Cerebellar cortex (tissue), 1 donor: ENCODE data around the gene EVPL.
"Not testable (repeated sequence)": the region's sequence is repeated elsewhere in the genome, so short reads cannot be mapped to it uniquely, and the experiment has no call there.

Source experiments
- DNase-seq: peaks from one replicate; pipeline ENCODE4 v3.0.0-alpha.2; 2015; ENCODE audit warnings: low spot score

The EVPL gene

DNA sequence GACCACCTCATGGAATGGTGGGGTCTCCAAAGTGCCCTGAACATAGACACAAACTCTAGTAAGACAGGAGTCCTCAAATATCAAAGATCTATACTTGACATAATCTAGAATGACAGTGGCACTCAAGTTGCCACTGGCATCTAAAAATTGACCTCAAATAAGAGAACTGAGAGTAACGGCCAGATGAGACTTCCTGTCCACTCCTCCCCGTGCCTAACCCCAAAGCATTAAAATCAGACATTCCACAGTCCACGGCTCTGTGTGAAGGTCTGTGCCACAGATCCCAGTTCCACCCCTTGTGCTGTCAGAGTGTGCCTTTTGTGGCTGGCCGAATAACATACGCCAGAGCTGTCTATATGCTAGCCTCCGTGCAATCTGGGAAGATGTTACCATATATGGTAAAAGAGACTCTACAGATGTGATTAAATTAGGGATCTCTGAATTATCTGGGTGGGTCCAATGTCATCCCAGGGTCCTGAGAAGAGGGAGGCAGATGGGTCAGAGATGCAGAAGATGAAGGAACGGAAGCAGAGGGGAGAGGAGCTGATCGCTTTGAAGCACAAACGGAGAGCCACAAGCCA is 21.0 kb upstream of the EVPL start:
- DNase-seq: no peak

DNA sequence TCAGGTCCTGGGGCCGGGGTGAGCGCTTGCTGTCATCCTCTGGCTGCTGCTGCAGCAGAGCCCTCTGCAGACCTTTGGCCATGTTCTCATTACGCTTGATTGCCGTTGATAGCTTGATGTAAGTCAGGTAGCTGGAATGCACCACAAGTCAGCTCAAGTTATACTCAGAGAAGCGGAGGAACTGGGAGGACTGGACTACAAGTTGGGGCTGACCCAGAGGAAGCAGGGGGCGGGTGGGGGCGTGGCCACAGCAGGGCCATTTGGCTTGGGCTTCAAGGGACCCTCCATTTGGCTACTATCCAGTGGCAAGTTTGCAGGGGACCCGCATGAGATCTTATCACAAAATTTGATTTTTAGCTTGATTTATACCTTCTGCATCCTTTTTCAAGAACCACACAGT is 19.0 kb upstream of the EVPL start:
- no peak for DNase-seq

DNA sequence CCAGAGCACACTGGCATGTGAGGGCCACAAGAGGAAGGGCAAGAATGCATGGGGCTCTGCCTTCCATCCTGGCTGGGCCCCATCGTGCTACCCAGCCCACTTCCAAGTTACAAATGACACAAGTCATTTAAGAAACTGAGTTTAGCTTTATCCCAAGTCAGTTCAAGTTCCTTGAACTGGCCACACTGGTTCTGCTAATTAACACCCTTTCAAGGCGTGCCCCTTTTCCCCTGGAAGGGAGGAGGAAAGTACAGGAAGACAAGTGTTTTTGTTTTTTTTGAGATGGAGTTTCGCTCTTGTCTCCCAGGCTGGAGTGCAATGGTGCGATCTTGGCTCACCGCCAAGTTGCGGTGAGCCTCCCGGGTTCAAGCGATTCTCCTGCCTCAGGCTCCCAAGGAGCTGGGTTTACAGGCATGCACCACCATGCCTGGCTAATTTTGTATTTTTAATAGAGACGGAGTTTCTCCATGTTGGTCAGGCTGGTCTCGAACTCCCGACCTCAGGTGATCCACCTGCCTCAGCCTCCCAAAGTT is 17.4 kb upstream of the EVPL start:
- not testable (repeated sequence) for DNase-seq

DNA sequence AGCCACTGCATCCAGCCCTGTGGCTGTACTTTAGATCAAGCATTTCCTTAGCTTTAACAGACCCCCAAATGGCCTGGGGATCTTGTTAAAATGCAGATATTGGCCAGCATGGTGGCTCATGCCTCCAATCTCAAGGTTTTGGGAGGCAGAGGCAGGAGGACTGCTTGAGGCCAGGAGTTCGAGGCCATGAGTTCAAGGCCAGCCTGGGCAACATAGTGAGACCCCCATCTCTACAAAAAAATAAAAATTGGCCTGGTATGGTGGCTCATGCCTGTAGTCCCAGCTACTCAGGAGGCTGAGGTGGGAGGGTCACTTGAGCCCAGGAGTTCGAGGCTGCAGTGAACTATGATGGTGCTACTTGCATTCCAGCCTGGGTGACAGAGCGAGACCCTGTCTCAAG is 15.8 kb upstream of the EVPL start:
- not testable (repeated sequence) for DNase-seq

DNA sequence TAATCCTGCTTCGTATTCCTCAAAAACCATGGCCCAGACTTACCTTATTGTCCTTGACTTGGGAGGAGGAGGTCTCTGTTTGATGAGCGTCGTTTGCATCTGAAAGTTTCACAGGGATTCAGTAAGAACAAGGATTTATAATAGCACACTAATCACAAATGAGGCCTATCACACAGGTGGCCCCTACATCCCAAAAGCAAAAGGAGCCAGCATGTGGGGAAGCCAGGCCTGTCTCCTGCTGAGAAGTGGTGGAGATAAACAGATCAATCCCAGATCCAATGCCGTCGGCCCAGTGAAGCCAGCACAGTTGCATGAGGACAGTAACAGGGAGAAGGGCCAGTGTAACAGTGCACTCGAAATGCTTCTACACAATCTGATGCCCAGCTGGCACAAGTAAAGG is 13.3 kb upstream of the EVPL start:
- DNase-seq: no peak

DNA sequence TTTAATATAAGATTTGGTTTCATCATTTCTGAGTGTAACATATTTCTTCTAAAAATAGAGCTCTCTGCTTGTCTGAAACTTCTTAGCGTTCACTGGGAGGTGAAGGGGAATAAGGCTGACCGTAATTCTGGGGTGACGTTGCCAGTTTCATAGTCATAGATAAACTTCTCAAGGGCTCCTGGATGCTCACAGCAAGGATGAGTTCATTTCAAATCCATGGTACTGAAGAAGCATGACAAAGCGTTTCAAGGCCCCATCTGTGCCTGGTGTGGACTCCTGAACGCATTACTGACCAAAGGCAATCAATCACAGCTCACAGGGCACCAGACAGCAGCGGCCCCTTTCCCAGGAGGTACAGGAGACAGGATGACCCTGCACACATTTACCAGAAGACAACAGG is 12.0 kb upstream of the EVPL start:
- DNase-seq: no peak

DNA sequence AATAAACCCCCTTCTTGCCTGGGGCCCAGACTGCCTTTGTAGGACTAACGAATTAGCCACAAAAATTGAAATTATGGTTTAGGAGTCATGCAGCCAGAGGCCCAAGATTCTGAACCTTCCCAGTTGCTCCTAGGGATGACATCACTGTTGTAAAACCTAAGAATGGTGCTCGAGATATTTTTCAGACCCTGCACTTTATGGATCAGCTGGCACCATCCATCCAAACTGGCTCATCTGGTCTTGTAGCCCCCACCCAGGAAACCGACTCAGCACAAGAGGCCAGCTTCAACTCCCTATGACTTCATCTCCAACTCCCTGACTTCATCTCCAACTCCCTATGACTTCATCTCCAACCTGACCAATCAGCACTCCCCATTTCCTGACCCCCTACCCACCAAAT is 10.9 kb upstream of the EVPL start:
- no peak for DNase-seq

DNA sequence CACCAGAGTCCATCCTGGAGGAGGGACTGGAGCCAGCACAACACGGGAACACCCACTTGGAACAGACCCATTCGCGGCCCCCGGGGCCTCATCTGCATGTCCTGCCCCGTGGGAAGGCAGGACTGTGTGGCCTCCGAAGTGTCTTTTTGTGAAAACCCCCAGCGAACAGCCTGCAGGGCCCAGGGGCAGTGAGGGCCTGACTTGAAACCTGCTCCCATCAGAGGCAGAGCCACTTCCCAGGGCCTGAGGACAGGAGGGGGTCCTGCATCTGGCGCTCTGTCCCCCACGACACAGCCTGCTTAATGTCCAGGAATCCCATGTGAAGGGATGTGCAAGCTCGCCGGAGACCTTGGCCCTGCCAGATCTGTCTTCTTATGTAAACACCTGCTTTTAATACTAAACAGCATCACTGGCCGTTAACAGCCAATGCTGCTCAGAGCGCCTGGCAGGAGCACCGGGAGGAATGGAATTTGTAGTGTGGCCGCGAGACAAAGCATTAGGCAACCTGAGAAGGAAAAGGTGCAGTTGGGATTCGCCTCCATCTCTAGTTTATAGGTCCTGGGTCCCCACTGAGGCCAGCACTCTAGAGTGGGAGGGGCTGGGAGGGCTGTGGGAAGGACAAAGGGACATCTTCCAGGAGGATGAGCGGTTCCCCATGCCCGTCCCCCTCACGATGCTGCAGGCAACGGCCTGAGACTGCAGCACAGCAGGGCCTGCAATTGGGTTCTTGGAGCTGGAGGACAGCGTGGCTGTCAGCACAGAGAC is 9.6 kb upstream of the EVPL start:
- no peak for DNase-seq

DNA sequence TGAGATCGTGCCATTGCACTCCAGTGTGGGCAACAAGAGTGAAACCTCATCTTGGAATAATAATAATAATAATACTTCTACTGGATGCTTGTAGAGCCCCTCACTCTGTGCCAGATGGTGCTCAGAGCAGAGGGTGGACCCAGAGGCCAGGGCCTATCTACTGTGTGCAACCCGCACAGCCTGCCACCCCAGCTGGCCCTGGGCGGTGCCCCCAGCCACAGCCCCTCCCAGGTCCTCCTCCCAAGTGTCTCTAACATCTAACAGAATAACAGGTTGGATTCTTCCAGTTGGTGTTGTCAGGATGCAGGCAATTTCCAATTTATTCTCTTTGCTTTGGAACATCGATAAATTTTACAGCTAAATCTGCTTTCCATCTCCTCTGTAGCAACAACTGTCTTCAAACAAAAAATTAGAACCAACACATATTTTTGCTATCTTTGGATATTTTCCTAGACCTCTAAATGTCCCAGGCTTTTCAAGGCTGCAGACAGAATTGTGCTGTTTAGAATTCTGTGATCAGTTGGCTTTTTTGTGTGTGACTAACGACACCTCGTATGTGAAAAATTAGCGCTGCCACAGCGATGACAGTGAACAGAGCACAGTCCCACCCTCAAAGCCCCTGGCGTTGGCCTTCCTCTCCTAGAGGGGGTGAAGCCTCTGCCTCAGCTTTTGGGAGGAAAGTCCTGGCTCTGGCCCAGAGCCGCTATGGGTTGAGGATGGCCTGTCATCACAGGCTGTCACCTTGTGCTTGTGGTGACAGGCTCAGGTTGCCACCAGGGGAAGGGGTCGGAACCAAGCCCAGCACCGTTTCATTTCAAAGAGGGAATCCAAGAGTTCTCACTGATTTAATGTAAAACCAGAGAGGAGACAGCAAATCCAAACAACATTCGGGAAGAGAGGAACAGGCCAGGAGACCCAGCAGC is 7.6 kb upstream of the EVPL start:
- DNase-seq: no peak

DNA sequence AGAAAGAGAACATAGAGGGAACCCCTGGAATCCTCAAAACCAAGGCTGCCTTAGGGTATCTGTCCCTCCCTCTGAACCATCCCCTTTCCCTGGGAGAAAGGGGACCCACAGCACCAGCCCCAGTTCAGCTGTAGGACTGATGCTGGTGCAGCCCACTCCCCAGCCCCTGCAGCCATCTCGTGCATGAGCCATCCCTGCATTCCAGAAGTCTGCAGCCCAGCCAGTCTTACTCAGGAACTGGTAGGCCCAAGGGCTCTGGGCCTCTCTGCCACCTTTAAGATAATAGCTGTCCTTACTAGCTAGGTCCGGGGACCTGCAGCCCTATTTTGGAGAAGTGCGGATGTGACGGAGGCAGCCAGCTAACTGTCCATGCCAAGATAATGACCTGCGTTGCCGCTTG is 6.0 kb upstream of the EVPL start:
- DNase-seq: no peak

DNA sequence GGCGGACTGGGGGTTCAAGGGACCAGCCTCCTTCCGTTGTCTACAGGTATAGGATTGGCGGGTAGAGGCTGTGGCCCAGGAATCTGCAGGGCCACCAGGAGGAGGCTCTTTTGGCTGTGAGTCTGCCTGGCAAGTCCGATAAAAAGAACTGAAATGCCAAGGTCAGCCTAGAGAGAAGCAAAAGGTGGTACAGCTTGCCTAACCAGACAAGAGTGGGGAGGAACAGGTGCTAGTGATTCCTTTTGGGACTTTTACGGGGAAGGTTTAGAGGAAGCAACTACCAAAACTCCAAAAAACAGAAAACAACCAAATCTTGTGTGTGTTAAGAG is 5.6 kb upstream of the EVPL start:
- DNase-seq: no peak

DNA sequence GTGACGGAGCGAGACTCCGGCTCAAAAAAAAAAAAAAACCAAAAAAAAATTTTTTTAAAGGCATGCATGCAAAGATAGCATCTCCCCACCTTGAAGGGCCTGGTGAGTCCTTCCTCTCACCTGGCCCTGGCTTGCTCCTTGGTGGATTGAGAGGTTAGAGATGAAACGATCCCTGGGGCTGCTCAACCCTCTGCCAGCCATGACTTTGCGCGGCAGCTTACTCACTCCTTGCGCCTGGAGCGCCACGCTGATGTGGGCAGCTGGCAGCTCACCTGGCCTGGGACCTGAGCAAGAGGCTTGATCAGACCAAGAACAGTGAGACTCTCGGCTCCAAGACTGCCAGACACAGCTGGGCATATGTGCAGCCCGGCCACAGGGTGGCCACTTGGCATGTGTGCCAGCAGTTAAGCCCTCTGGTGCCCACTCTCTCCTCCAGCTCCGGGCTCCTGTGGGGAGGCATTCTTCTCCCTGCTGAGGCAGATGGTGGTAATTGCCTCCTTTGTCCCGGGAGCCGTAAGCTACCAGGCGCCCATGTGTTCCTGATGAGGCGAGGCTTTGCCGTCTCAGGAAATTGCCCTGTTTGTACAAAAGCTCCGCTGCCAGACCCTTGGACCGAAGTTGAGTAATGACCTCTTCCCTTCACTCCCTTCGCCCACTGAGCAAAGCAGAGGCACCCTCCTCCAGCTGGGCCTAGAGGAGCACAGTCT is 5.1 kb upstream of the EVPL start:
- DNase-seq: no peak

DNA sequence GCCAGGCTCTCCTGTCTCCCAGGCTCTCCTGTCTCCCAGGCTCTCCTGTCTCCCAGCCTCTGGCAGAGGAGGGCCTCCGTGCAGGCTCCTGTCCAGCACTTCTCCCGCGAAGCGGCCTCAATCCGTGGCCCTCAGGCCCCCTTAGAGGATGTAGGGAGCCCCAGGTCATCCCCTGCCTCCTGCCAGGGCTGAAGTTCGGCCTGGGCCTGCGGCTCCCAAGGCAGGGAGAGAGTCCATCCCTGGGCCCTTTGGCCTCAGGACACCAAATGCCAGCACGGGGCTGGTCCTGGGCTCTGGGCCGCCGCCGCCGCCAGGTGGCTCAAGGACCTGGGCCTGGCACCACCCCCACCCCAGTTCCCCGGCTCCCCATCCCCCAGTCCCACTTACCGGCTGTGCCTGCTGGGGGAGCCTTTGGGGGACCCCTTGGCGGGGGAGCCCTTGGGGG is 370 bp downstream of the EVPL start:
- DNase-seq: no peak

DNA sequence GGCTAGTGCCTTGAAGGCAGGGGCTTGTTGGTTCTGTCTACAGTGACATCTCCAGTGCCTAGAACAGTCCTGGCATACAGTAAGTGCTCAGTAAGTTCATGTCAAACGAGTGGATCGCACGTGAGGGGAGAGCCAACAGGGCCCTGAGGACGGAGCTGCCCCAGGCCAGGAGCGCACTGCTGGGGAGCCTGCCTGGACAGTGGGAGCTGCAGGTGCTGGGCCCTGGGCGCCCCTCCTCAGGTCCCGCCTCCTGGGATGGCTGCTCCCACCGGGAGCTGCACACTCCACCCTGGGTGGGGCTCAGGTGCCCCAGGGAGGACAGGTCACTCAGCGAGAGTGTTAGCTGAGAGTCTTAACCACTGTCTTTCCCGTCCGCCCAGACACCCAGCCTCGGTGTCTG is 1.8 kb downstream of the EVPL start:
- no peak for DNase-seq

DNA sequence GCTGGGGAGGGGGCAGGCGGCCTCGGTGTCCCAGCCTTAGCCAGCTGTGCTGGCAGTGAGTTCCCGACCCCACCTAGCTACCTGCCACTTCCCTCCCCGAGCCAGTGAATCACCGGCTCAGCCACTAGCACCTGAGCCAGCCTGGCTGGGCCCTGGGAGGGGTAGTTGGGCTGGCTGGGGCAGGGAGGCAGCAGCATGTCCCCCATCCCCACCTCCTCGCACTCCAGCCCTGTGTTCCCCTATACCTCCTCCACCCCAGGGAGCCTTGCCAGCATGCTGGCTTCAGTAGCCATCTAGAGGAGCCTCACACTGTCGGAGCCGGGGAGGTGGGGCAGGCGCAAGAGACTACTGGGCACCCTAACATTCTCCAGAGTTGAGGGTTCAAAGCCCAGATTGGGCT is 2.8 kb downstream of the EVPL start:
- DNase-seq: no peak

DNA sequence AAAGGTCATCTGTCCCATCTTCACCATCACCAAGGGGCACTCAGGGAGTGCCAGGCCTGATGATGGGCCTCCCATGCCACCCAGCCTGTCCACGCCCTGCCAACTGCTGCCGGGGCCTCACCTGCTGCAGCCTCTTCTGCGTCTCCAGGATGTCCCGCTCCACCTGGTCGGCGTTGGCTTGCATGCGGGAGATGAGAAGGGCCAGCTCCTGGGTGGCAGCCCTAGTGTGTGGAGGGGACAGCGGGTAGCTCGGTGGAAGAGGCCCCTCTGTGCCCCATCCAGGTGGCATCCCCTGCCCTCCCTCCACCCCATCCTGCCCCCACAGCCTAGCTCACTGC is 3.2 kb downstream of the EVPL start:
- no peak for DNase-seq

DNA sequence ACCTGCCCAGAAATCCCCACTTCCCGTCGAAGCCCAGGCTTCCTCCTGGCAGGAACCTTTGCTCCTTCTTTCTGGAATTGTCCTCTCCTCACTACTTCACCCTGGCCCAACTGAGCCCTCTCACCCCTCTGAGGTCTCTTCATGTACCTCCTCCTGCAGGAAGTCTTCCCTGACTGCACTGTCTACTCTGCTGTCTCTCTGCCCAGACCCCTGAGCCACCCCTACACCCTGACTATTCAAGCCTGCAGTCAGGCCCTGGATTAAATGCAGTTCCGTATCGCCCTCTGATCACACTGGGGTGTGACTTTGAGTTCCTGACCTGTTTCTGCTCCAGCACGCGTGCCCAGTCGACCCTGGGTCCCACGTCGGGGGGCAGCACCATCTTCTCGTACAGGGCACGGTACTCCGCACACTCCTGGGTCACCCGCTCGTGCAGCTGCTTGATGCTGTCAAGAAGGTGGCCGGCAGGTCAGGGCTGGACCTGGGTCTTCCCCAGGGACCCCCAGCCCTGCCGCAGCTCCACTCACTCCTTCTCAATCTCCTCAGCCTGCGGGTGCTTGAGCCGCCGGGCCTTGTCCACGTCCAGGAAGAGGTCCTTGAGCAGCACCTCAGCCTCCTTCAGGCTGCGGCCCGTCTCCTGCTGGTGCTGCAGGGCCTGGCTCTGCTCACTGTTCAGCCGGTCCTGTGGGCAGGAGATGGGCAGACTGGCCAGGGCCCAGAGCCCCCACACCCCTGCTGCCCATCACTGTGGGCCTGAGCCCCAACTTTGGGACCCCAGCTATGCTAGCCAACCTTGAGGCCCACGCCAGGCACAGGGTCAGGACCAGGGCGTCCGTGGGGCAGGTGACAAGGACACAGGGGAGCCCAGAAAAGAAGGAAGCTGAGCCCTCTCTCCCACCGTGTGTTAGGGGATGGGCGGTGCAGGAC is 3.9 kb downstream of the EVPL start:
- no peak for DNase-seq

DNA sequence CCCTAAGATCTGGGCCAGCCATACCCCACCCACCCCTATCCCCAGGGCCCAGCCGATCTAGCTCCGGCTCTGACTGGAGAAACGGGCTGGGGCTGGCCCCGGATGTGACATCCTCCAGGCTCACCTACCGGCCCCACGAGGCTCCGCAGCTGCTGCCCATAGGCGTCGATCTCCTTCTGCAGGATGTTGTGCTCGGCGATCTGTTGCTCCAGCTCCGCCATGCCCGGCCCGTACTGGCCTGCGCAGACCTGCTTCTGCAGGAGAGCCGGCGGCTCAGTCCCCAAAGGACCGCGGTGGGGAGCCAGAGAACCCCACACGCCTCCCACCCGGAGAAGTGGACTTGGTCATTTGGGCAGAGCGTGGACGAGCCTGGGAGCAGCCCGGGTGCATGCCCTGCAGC is 4.8 kb downstream of the EVPL start:
- DNase-seq: no peak

DNA sequence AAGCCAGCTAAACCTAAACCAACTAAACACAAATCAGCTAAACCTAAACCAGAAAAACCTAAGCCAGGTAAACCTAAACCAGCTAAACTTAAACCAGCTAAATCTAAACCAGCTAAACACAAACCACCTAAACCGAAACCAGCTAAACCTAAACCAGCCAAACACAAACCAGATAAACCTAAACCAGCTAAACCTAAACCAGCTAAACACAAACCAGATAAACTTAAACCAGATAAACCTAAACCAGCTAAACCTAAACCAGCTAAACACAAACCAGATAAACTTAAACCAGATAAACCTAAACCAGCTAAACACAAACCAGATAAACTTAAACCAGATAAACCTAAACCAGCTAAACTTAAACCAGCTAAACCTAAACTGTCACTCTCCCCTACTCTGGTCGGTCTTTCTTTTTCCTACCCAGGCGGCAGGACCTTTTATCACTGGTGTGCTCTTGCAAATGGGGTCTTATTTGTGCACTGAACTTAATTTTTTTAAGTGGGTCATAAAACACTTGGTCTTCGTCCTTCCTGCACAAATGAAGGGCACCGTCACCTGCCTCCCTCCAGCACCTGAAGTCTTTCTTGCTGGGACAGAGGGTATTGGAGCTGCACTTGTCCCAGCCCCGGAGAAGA is 7.2 kb downstream of the EVPL start:
- DNase-seq: no peak

DNA sequence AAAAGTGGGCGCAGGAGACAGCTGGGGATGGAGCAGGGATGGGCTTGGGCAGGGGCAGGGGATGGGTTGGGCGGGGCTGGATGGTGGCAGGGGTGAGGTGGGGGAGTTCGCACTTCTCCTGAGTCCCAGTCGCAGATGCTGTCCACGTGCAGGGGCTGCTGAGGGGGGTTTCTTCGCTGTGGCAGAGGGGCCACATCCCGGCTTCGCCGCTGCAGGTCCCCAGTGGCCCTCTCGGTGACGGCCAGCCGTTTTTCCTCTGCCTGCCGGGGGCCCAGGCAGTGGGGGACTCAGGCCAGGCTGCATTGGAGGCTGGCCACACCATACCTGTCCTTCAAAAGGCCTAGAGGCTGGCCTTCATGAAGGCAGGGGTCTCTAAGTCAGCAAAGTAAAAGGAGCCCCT is 8.3 kb downstream of the EVPL start:
- no peak for DNase-seq

DNA sequence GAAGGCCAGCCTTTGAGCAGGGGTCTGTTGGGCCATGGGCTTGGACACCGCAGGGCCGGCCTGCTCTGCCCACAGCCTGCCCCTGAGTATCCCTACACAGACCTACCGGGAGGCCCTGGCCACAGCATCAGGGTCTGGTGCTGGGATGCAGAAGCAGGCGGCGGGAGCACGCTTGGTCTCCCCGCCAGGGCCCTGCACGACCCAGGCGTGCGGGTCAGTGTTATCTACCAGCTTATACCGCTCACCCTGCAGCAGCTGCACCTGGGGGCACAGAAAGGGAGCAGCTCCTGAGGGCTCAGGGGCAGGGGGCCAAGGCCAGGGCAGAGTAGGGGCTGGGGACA is 8.8 kb downstream of the EVPL start:
- DNase-seq: no peak
